Measurements from ENCODE around the gene LRRN1.

LRRN1 gene

GRCh38 chr3:3799173-3800079 is at the start of gene LRRN1:
TSS of gene LRRN1 (plus strand) at chr3:3799431. CDS start at chr3:3844642, 45,211 bp downstream.
- DNase-seq = peak; percentile 17 to 48

- no peak for DNase-seq
Measured at GRCh38 chr3:3753416-3753815, 45.8 kb upstream of the LRRN1 start.

- DNase-seq = no peak
Measured at GRCh38 chr3:3765661-3766060, 33.6 kb upstream of the LRRN1 start.

GRCh38 chr3:3766140-3766539 is 33.1 kb upstream of the LRRN1 start:
- no peak for DNase-seq

GRCh38 chr3:3771094-3771493 is 28.1 kb upstream of the LRRN1 start:
- no peak for DNase-seq

GRCh38 chr3:3771567-3771966 is 27.7 kb upstream of the LRRN1 start:
- no peak for DNase-seq

- no peak for DNase-seq
Measured at GRCh38 chr3:3772338-3772737, 26.9 kb upstream of the LRRN1 start.

- DNase-seq = no peak
Measured at GRCh38 chr3:3772920-3773319, 26.3 kb upstream of the LRRN1 start.

GRCh38 chr3:3776607-3777006 is 22.6 kb upstream of the LRRN1 start:
- no peak for DNase-seq

- DNase-seq = no peak
Measured at GRCh38 chr3:3778216-3778615, 21.0 kb upstream of the LRRN1 start.

GRCh38 chr3:3778641-3779270 is 20.5 kb upstream of the LRRN1 start:
- no peak for DNase-seq

- DNase-seq = no peak
Measured at GRCh38 chr3:3782457-3782856, 16.8 kb upstream of the LRRN1 start.

- no peak for DNase-seq
Measured at GRCh38 chr3:3783210-3783609, 16.0 kb upstream of the LRRN1 start.

- DNase-seq = no peak
Measured at GRCh38 chr3:3783696-3784095, 15.5 kb upstream of the LRRN1 start.

GRCh38 chr3:3792391-3792790 is 6.8 kb upstream of the LRRN1 start:
- no peak for DNase-seq

GRCh38 chr3:3798631-3799113 is 559 bp upstream of the LRRN1 start:
- peak in 1 of 2 donors; percentile 19 for DNase-seq

- peak in 1 of 2 donors; percentile 2 for DNase-seq
Measured at GRCh38 chr3:3800080-3800455, 837 bp downstream of the LRRN1 start.

GRCh38 chr3:3800685-3801493 is 1.7 kb downstream of the LRRN1 start:
- DNase-seq = no peak

- no peak for DNase-seq
Measured at GRCh38 chr3:3801494-3801841, 2.2 kb downstream of the LRRN1 start.

- DNase-seq = no peak
Measured at GRCh38 chr3:3802046-3802445, 2.8 kb downstream of the LRRN1 start.

- no peak for DNase-seq
Measured at GRCh38 chr3:3804560-3804959, 5.3 kb downstream of the LRRN1 start.

GRCh38 chr3:3806092-3806491 is 6.9 kb downstream of the LRRN1 start:
- DNase-seq = no peak

- DNase-seq = no peak
Measured at GRCh38 chr3:3806856-3807255, 7.6 kb downstream of the LRRN1 start.
